Sigmoid colon (tissue), 7 donors: ENCODE data around the gene AACS. TPM values are rescaled to one million over a fixed set of nuclear protein-coding genes. Genes with fewer than 3 reads are reported as not detected.

Experiments
- DNase-seq: peaks from one replicate; pipeline ENCODE4 v3.0.0-alpha.2; 2019
- H3K27ac ChIP-seq, 4 donors: fragments of 200-600 bp; sonication (generic); one replicate each; pipeline ENCODE4 v1.5.1; 2016 to 2019; ENCODE audit warnings: mild to moderate bottlenecking in 1 of 4
- H3K27me3 ChIP-seq, 3 donors: fragments of 200-600 bp; sonication (generic); one replicate each; pipeline ENCODE4 v1.5.1; 2019; ENCODE audit warnings: mild to moderate bottlenecking in 1 of 3
- H3K36me3 ChIP-seq, 4 donors: fragments of 200-600 bp; sonication (generic); one replicate each; pipeline ENCODE4 v1.5.1; 2016 to 2019
- H3K4me1 ChIP-seq, 4 donors: fragments of 200-600 bp; sonication (generic); one replicate each; pipeline ENCODE4 v1.5.1; 2017 to 2019
- H3K4me3 ChIP-seq, 4 donors: fragments of 200-600 bp; sonication (generic); one replicate each; pipeline ENCODE4 v1.5.1; 2017 to 2019; ENCODE audit warnings: mild to moderate bottlenecking in 2 of 4, moderate library complexity in 1 of 4
- H3K9me3 ChIP-seq, 4 donors: fragments of 200-600 bp in 3 of 4; sonication (generic) in 3 of 4; one replicate each; pipeline versions ENCODE4 v1.5.1 to v1.6.1; 2013 to 2019
- CTCF ChIP-seq, 4 experiments: fragments of 450-650 bp in 3 of 4; fragments of 200-600 bp in 1 of 4; IDR thresholded peaks; one replicate each; pipeline ENCODE4 v1.5.1; 2016 to 2019; ENCODE audit warnings: antibody characterized with exemption in 4 of 4, mild to moderate bottlenecking in 3 of 4, moderate library complexity in 2 of 4
- EP300 ChIP-seq, 4 donors: sonication (generic); formaldehyde crosslinking; IDR thresholded peaks; one replicate each; pipeline ENCODE4 v1.6.1; 2017; ENCODE audit warnings: antibody characterized with exemption in 4 of 4
- POLR2A ChIP-seq, 2 donors: fragments of 450-650 bp; IDR thresholded peaks; one replicate each; pipeline ENCODE4 v1.6.1; 2016; ENCODE audit warnings: antibody characterized with exemption in 2 of 2, mild to moderate bottlenecking in 2 of 2, moderate library complexity in 2 of 2
- WGBS, 2 donors: extraction: QIAGEN DNeasy Blood & Tissue Kit; methylation state at CpG; one replicate each; pipeline ENCODE4 v1.1.7; 2013; 5-methylcytosine and 5-hydroxymethylcytosine counted together
- intact Hi-C: fragments of 100-400 bp; cut with DNase I; formaldehyde crosslinking; loops from one replicate; pipeline ENCODE4 v1.15.1; 2023
- polyA plus RNA-seq, 3 donors: library from polyadenylated mRNA; stranded (reverse); fragments of 200-250 nt; gene quantifications; one replicate each; pipeline ENCODE4 v1.2.3, GENCODE V29; 2013
- small RNA-seq, 3 donors: library from RNA; depleted of rRNA; stranded (forward); fragments of <200 nt; gene quantifications; one replicate each; pipeline ENCODE3, GENCODE V24; 2016
- total RNA-seq, 4 donors: library from RNA; depleted of rRNA; stranded (reverse); fragments of >200 nt; gene quantifications; one replicate each; pipeline ENCODE4 v1.1.0, GENCODE V29; 2016
- donor health status: healthy with polysubstance abuse.
- donor health status: Bipolar disorder and iron deficiency.
- donor health status: healthy.

AACS gene
- total and polyA plus RNA-seq, 7 donors, result 8.1 to 38.0 (median 12.7) TPM

- peaks cover 23 to 76% (median 61%) of the 10 kb centered on the region in 3 donors for H3K27me3 ChIP-seq
- intact Hi-C loops, result no loop called here
Observed at GRCh38 chr12:125192690-125193221, 127.5 kb downstream of the AACS start.

More at GRCh38 chr12:125192690-125193221, 127.5 kb downstream of the AACS start:
- WGBS, 2 donors, result 61 to 68% methylated on average over 9 of the region's 9 CpGs
- H3K4me3 ChIP-seq, result no peak overlapping the region
- H3K9me3 ChIP-seq, result no peaks in the 10 kb centered on the region
- H3K4me1 ChIP-seq, result peaks cover 0 to 11% (median 4%) of the 10 kb centered on the region in 4 donors
- no peak for DNase-seq
- H3K27ac ChIP-seq, result no peak overlapping the region
- no peaks in the 10 kb centered on the region for H3K36me3 ChIP-seq
- TF ChIP-seq EP300 (IDR thresholded peaks at IDR 0.05) (no peak), POLR2A (IDR thresholded peaks at IDR 0.05) (no peak), CTCF (IDR thresholded peaks at IDR 0.05) (no peak)

Small RNA genes within 50 kb of the gene (small RNA-seq; reads per million reads assigned to genes)
- gene AC122688.1, result 0 reads per million in 3 donors

Other genes with a start within 250 kb of the AACS start
- 10 to 100 TPM in 3 of 4 donors, 1 to 10 TPM in 1; 5.7 to 12.8 (median 10.8) TPM for gene SCARB1, start 201.6 kb upstream of the AACS start, total RNA-seq
- 10 to 100 TPM in 2 of 3 donors, 1 to 10 TPM in 1; 4.2 to 36.4 (median 16.2) TPM for gene SCARB1, start 201.6 kb upstream of the AACS start, polyA plus RNA-seq
- gene UBC, start 150.8 kb upstream of the AACS start, total RNA-seq, result 1,000 to 10,000 TPM; 1,126 to 1,785 (median 1,332) TPM
- gene UBC, start 150.8 kb upstream of the AACS start, polyA plus RNA-seq, result 1,000 to 10,000 TPM; 1,056 to 1,508 (median 1,064) TPM
- 10 to 100 TPM in 1 of 4 donors, 1 to 10 TPM in 3; 5.0 to 10.3 (median 7.6) TPM for gene DHX37, start 76.3 kb upstream of the AACS start, total RNA-seq
- gene DHX37, start 76.3 kb upstream of the AACS start, polyA plus RNA-seq, result 10 to 100 TPM in 1 of 3 donors, 1 to 10 TPM in 2; 3.9 to 18.3 (median 4.8) TPM
- gene BRI3BP, start 71.8 kb upstream of the AACS start, total RNA-seq, result 1 to 10 TPM; 1.3 to 2.9 (median 1.8) TPM
- 10 to 100 TPM in 1 of 3 donors, 1 to 10 TPM in 2; 4.2 to 22.1 (median 7.9) TPM for gene BRI3BP, start 71.8 kb upstream of the AACS start, polyA plus RNA-seq
- gene TMEM132B, start 121.0 kb downstream of the AACS start, total RNA-seq, result 1 to 10 TPM; 1.8 to 2.6 (median 2.2) TPM
- under 1 TPM in 2 of 3 donors, not detected in 1; under 0.01 to 0.26 TPM for gene TMEM132B, start 121.0 kb downstream of the AACS start, polyA plus RNA-seq